Measurements from ENCODE around the gene GPD1.
"Not testable (repeated sequence)": the region's sequence is repeated elsewhere in the genome, so short reads cannot be mapped to it uniquely, and the experiment has no call there.

Gene GPD1

DNA sequence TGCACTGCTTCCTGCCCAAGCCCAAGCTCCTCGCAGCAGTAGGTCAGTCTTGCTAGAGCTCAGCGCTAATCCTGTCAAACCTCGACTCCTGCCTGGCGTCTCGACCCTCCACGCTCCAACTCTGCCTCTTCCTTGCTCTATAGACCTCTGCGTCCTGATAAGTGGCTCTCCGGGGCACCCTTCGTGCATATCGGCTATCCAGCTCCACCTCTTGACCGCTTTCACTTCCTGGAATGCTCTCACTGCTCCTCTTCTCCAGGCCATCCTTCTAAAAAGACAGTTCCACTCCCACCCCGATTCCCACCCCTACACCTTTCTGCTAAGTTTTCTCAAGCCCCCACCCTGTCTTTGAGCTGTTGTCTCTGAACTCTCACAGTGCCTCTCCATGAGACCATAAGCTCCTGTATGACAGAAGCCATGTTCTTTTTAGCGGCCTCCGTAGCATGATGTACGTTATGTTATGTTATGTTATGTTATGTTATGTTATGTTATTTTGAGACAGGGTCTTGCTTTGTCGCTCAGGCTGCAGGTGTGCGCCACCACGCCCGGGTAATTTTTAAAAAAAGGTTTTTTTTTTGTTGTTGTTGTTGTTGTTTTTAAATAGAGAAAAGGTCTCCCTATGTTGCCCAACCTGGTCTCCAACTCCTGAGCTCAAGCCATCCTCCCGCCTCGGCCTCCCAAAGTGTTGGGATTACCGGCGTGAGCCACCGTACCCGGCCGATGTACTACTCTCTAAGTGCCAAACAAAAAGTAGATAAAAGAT is 8.8 kb downstream of the GPD1 start:
- Mint-ChIP-seq H3K27me3 (no peaks in the 10 kb centered on the region), H3K4me3 (peak overlapping the region; percentile 95), H3K9me3 (no peaks in the 10 kb centered on the region), H3K27ac (peak overlapping the region; percentile 95), H3K36me3 (peaks cover 11% of the 10 kb centered on the region), H3K4me1 (peaks cover 33% of the 10 kb centered on the region)
- DNase-seq (ENCODE audit: low spot score in 2 of 2) (peak in 1 of 2 donors; percentile 3), ATAC-seq (ENCODE audit: low read depth) (no peak)

DNA sequence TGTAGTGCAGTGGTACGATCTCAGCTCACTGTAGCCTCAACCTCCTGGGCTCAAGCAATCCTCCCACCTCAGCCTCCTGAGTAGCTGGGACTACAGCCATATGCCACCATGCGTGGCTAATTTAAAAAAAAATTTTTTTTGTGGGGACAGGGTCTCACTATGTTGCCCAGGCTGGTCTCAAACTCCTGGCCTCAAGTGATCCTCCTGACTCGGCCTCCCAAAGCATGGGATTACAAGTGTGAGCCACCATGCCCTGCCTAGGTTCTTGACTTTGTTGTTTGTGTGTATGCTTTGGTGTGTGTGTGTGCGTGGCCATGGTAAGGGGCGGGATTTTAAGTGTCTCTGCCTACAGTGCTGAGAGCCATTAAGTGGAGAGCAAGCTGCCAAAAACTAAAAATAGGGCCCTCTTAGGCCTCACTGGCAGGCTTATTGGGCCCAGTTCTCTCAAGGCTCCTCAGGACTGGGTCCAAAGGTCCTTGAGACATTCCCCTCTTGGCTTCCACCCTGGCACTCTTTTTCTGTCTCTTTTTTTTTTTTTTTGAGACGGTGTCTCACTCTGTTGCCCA is 13.3 kb downstream of the GPD1 start:
- peaks cover 21% of the 10 kb centered on the region for H3K36me3 Mint-ChIP-seq
- peaks cover 21% of the 10 kb centered on the region for H3K4me1 Mint-ChIP-seq

DNA sequence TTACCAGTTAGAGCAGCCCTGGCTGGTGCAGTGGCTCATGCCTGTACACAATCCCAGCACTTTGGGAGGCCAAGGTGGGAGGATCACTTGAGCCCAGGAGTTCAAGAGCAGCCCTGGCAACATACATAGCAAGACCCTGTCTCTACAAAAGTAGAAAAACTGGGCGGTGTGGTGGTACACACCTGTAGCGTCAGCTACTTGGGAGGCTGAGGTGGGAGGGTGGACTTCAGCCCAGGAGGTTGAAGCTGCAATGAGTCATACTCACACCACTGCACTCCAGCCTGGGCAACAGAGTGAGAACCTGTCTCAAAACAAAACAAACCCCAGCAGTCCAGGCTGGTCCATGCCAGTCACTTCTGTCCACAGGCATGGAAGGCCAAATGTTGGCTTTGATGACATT is 15.6 kb downstream of the GPD1 start:
- H3K4me1 Mint-ChIP-seq = peaks cover 20% of the 10 kb centered on the region
- H3K9me3 Mint-ChIP-seq = no peaks in the 10 kb centered on the region
- H3K27ac Mint-ChIP-seq = no peak overlapping the region
- no peak overlapping the region for H3K4me3 Mint-ChIP-seq
- H3K27me3 Mint-ChIP-seq = no peaks in the 10 kb centered on the region
- ATAC-seq (ENCODE audit: low read depth) = no peak
- DNase-seq (ENCODE audit: low spot score in 2 of 2) = no peak
- peaks cover 27% of the 10 kb centered on the region for H3K36me3 Mint-ChIP-seq

More for the DNA sequence above, 13.3 kb downstream of the GPD1 start:
- Mint-ChIP-seq H3K27ac (no peak overlapping the region), H3K9me3 (no peaks in the 10 kb centered on the region), H3K4me3 (no peak overlapping the region), H3K27me3 (no peaks in the 10 kb centered on the region)
- DNase-seq (ENCODE audit: low spot score in 2 of 2) = no peak
- no peak for ATAC-seq (ENCODE audit: low read depth)

DNA sequence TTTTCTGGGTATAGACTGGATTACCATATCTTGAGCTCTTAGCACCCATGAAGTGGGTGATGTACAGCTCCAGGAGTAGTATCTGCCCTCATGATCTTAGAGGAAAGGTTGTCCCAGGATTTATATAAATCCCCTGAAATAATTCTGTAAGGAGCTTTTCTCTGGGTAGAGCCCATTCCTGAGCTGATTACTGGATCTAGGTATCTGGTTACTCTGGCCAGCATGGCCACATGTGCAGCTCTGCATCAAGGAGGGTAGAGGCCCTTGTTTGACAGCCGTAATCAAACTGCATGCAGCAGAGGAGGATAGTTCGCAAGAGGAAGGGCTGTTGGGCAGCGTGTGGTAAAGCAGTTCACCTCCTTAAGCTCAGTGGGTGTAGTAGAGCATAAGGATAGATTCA is 16.7 kb downstream of the GPD1 start:
- ATAC-seq (ENCODE audit: low read depth) (no peak), DNase-seq (ENCODE audit: low spot score in 2 of 2) (no peak)
- Mint-ChIP-seq H3K4me3 (no peak overlapping the region), H3K36me3 (peaks cover 23% of the 10 kb centered on the region), H3K27ac (no peak overlapping the region), H3K9me3 (no peaks in the 10 kb centered on the region), H3K27me3 (no peaks in the 10 kb centered on the region), H3K4me1 (peaks cover 21% of the 10 kb centered on the region)

DNA sequence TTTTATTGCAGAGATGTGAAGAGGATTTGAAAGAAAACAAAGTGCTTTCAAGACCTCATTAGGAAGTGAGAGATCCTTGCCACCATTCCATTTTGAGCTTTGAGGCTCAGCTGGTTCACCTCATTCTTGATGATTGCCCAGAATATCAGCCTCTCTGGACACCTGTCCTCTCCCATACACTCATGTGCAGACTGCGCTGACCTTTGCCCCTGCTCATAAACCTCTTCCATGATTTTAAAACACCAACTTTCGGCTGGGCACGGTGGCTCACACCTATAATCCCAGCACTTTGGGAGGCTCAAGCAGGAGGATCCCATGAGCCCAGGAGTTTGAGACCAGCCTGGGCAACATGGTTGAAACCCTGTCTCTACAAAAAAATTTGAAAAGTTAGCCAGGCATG is 17.1 kb downstream of the GPD1 start:
- H3K27ac Mint-ChIP-seq = no peak overlapping the region
- peaks cover 21% of the 10 kb centered on the region for H3K4me1 Mint-ChIP-seq
- H3K4me3 Mint-ChIP-seq = no peak overlapping the region
- no peaks in the 10 kb centered on the region for H3K27me3 Mint-ChIP-seq
- no peak for DNase-seq (ENCODE audit: low spot score in 2 of 2)
- H3K9me3 Mint-ChIP-seq = no peaks in the 10 kb centered on the region
- H3K36me3 Mint-ChIP-seq = peaks cover 22% of the 10 kb centered on the region
- no peak for ATAC-seq (ENCODE audit: low read depth)

DNA sequence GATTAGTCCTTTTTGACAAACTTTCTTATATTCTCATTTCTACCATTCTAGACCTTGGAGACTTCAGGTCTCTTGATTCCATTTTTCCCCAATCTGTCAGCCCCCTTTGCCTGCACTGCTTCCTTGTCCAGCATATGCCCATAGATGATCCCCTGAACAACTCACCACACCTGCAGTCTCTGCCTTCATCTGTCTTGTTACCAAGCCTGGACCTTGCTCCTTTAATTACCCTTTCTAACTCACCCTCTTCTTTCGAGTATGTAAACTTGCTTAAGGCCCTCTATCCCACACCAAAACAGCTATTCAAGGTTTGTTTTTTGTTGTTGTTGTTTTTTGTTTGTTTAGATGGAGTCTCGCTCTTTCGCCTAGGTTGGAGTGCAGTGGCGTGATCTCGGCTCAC is 17.8 kb downstream of the GPD1 start:
- ATAC-seq (ENCODE audit: low read depth) (no peak), DNase-seq (ENCODE audit: low spot score in 2 of 2) (no peak)
- Mint-ChIP-seq H3K4me1 (peaks cover 21% of the 10 kb centered on the region), H3K27me3 (no peaks in the 10 kb centered on the region), H3K9me3 (no peaks in the 10 kb centered on the region), H3K27ac (no peak overlapping the region), H3K36me3 (peaks cover 22% of the 10 kb centered on the region), H3K4me3 (no peak overlapping the region)

DNA sequence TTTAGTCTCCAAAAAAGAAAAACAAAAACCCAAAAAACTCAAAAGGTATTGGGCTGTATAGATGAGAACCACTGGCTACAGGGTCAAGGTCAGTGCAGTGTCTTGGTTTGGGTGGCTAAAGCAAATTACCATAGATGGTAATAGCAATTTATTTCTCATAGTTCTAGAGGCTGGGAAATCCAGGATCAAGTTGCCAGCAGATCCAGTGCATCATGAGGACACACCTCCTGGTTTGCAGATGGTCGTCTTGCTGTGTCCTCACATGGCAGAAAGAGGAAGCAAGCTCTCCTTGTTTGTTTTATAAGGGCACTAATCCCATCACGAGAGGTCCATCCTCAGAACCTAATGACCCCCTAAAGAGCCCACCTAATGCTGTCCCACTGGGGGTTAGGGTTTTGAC is 19.4 kb downstream of the GPD1 start:
- H3K4me3 Mint-ChIP-seq = no peak overlapping the region
- H3K4me1 Mint-ChIP-seq = peaks cover 20% of the 10 kb centered on the region
- no peaks in the 10 kb centered on the region for H3K27me3 Mint-ChIP-seq
- H3K36me3 Mint-ChIP-seq = peaks cover 24% of the 10 kb centered on the region
- DNase-seq (ENCODE audit: low spot score in 2 of 2) = no peak
- no peak for ATAC-seq (ENCODE audit: low read depth)
- no peak overlapping the region for H3K27ac Mint-ChIP-seq
- no peaks in the 10 kb centered on the region for H3K9me3 Mint-ChIP-seq

DNA sequence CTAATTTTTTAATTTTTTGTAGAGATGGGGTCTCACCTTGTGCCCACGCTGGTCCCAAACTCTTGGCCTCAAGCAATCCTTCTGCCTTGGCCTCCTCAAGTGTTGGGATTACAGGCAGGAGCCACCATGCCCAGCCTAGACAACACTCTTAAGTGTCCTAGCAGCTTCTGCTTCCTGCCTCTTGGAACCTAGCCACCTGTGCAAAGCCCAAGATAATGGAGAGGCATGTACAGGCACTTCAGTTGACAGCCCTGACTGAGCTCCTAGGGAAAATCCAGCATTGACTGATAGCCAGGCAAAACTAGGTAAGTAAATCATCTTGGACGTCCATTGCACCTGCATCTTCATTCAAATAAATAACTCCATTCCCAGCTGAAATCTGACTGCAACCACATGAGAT is 23.7 kb downstream of the GPD1 start:
- peaks cover 27% of the 10 kb centered on the region for H3K36me3 Mint-ChIP-seq
- no peak for ATAC-seq (ENCODE audit: low read depth)
- H3K4me3 Mint-ChIP-seq = no peak overlapping the region
- H3K27me3 Mint-ChIP-seq = no peaks in the 10 kb centered on the region
- no peaks in the 10 kb centered on the region for H3K9me3 Mint-ChIP-seq
- peaks cover 22% of the 10 kb centered on the region for H3K4me1 Mint-ChIP-seq
- no peak overlapping the region for H3K27ac Mint-ChIP-seq
- DNase-seq (ENCODE audit: low spot score in 2 of 2) = no peak

DNA sequence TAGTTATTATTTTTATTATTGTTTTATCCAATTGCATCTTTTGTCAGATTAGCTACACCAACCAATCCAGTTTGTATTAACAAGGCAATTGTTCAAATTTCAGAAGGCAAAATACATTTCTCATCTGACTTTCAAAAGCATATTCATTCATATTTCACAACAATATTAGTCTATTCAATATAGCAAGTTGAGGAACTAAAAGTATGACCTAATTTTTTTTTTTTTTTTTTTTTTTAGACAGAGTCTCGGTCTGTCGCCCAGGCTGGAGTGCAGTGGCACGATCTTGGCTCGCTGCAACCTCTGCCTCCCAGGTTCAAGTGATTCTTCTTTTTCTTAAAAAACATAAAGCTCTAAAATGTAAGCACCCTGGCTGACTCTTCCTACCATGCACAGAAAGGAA is 25.5 kb downstream of the GPD1 start:
- Mint-ChIP-seq H3K4me1 (peaks cover 26% of the 10 kb centered on the region), H3K4me3 (no peak overlapping the region), H3K27me3 (no peaks in the 10 kb centered on the region), H3K36me3 (peaks cover 31% of the 10 kb centered on the region), H3K27ac (no peak overlapping the region), H3K9me3 (no peaks in the 10 kb centered on the region)
- ATAC-seq (ENCODE audit: low read depth) (no peak), DNase-seq (ENCODE audit: low spot score in 2 of 2) (no peak)

DNA sequence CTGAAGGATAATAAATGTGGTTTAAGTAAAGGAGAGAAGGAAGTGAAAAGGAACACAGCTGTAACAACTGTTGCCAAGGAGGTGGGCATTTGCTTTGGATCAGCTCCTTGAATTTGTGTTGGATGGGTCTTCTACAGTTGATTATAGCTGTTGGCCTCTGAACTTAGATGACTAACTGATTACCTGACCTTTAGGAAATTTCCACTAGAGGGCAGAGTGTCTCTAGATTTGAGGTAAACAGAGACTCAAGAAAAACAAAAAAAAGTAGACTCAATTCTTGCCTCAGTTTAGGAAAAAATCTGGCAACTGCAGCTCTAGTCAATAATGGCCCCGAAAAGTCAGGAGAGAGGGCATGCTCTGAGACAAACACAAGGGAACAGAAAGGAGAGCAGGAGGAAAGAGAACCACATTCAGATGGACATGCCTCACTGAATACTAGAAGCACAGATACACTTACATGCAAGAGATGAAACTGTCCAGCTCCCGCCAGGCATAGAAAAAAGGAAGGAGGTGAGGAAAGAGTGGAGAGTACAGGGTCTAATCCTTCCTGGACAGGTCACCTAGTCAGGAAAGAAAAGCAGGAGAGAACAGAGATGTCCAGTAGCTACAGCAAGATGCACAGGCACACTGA is 28.8 kb downstream of the GPD1 start:
- ATAC-seq (ENCODE audit: low read depth) (no peak), DNase-seq (ENCODE audit: low spot score in 2 of 2) (no peak)
- Mint-ChIP-seq H3K4me3 (no peak overlapping the region), H3K4me1 (peaks cover 19% of the 10 kb centered on the region), H3K27me3 (no peaks in the 10 kb centered on the region), H3K27ac (peak overlapping the region; percentile 16), H3K9me3 (no peaks in the 10 kb centered on the region), H3K36me3 (peaks cover 41% of the 10 kb centered on the region)

DNA sequence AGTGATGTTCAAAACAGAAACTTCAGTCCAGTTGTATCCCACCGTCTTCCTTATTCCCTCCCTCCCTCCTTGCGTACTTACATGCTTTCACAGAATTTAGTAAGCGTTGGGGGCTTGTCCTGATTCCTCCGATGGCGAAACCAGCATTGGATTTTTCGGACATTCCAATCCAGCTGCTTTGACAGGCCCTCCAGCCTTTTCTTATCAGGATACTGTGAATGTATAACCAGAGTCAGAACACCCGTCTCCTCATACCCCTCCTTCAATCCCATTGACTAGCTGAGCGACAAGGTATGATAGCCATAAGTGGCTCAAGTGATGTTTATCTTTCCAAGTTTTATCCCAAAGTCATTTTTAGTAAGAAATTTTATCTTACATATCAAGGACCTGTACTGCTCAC is 39.2 kb downstream of the GPD1 start:
- Mint-ChIP-seq H3K4me3 (no peak overlapping the region), H3K4me1 (no peaks in the 10 kb centered on the region), H3K27ac (no peak overlapping the region), H3K9me3 (no peaks in the 10 kb centered on the region), H3K36me3 (peaks cover 6% of the 10 kb centered on the region), H3K27me3 (no peaks in the 10 kb centered on the region)
- no peak for DNase-seq (ENCODE audit: low spot score in 2 of 2)
- ATAC-seq (ENCODE audit: low read depth) = no peak

DNA sequence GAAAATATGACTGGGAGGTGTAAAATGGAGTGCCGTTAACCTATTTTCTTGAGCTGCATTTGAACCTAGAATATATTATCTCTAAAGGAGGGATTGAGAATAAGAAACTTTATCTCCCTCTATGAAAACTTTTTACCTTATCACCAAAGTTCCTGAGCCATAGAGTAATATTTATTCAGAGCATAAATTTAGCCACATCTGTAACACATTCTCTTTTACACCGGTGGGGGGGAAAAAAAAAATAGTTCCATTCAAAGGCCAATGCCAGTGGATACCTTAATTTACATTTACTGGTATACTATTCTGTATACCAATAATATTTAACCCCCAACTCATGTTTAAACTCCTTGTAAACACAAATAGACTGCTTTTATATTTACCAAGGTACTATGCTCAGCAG is 41.6 kb downstream of the GPD1 start:
- ATAC-seq (ENCODE audit: low read depth) (no peak), DNase-seq (ENCODE audit: low spot score in 2 of 2) (no peak)
- Mint-ChIP-seq H3K4me3 (no peak overlapping the region), H3K9me3 (no peaks in the 10 kb centered on the region), H3K36me3 (peaks cover 5% of the 10 kb centered on the region), H3K27ac (no peak overlapping the region), H3K27me3 (no peaks in the 10 kb centered on the region), H3K4me1 (peaks cover 1% of the 10 kb centered on the region)

DNA sequence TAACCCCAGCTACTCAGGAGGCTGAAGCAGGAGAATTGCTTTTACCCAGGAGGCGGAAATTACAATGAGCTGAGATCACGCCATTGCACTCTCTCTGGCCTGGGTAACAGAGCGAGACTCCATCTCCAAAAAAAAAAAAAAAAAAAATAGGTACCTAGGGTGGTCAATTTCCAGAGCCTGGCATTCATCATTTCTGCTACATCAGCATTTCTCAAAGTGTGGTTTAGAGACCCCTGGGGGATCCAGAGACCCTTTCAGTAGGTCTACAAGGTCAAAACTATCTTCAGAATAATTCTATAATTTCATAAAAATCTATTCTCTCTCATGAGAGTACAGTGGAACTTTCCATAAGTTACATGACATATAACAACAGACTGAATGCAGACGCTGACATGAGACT is 43.5 kb downstream of the GPD1 start:
- H3K27ac Mint-ChIP-seq = no peak overlapping the region

DNA sequence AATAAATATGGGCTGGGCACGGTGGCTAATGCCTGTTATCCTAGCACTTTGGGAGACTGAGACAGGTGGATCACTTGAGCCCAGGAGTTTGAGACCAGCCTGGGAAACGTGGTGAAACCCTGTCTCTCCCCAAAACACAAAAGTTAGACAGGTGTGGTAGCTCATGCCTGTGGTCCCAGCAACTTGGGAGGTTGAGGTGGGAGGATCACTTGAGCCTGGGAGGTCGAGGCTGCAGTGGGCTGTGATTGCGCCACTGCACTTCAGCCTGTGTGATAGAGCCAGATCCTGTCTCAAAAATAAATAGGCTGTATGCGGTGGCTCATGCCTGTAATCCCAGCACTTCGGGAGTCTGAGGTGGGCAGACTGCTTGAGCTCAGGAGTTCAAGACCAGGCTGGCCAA is 44.2 kb downstream of the GPD1 start:
- not testable (repeated sequence) for H3K27me3 Mint-ChIP-seq; ATAC-seq (ENCODE audit: low read depth); H3K36me3 Mint-ChIP-seq; H3K27ac Mint-ChIP-seq; H3K4me3 Mint-ChIP-seq; H3K9me3 Mint-ChIP-seq; DNase-seq (ENCODE audit: low spot score in 2 of 2); H3K4me1 Mint-ChIP-seq

More for the DNA sequence above, 43.5 kb downstream of the GPD1 start:
- Mint-ChIP-seq H3K27me3 (no peaks in the 10 kb centered on the region), H3K36me3 (peaks cover 2% of the 10 kb centered on the region), H3K4me1 (peaks cover 9% of the 10 kb centered on the region), H3K9me3 (no peaks in the 10 kb centered on the region), H3K4me3 (no peak overlapping the region)
- no peak for DNase-seq (ENCODE audit: low spot score in 2 of 2)
- ATAC-seq (ENCODE audit: low read depth) = no peak
